ENCODE results near the gene AADAT. TPM values are rescaled to one million over a fixed set of nuclear protein-coding genes. Genes with fewer than 3 reads are reported as not detected.

The AADAT gene
- total RNA-seq, 1 donor from 2014 or later, result 24.2 TPM

GRCh38 chr4:170038769-170039168, 51.0 kb downstream of the AADAT start:
- Histone ChIP-seq H3K4me3 (no peak overlapping the region), H3K36me3 (no peaks in the 10 kb centered on the region), H3K9ac (no peak overlapping the region), H3K9me3 (ENCODE audit: low read depth) (no peaks in the 10 kb centered on the region), H3K27ac (no peak overlapping the region), H3K27me3 (no peaks in the 10 kb centered on the region), H3K4me1 (no peaks in the 10 kb centered on the region), H4K20me1 (ENCODE audit: low read depth) (no peaks in the 10 kb centered on the region), H3F3A (ENCODE audit: low read depth) (no peaks in the 10 kb centered on the region), H3K79me2 (ENCODE audit: low read depth) (no peaks in the 10 kb centered on the region), H2AFZ (replicated peaks) (no peak overlapping the region), H3K4me2 (no peak overlapping the region)
- no peak overlapping the region for H3K4me3 Mint-ChIP-seq
- H3K36me3 Mint-ChIP-seq, result no peaks in the 10 kb centered on the region
- no peaks in the 10 kb centered on the region for H3K9me3 Mint-ChIP-seq
- H3K4me1 Mint-ChIP-seq, result peaks cover 7% of the 10 kb centered on the region
- TF ChIP-seq EZH2phosphoT487 (IDR thresholded peaks at IDR 0.05), result no peak
- no peak for TF ChIP-seq CTCF (IDR thresholded peaks at IDR 0.05)
- TF ChIP-seq EZH2 (IDR thresholded peaks at IDR 0.05), result no peak
- no peak for DNase-seq (ENCODE audit: low spot score)
- H3K27me3 Mint-ChIP-seq (ENCODE audit: insufficient read depth, low read depth), result no peaks in the 10 kb centered on the region
- no peak overlapping the region for H3K27ac Mint-ChIP-seq

- no peak overlapping the region for H3K4me3 ChIP-seq
- TF ChIP-seq CTCF (IDR thresholded peaks at IDR 0.05) (no peak), EZH2 (IDR thresholded peaks at IDR 0.05) (no peak), EZH2phosphoT487 (IDR thresholded peaks at IDR 0.05) (no peak)
- H4K20me1 ChIP-seq (ENCODE audit: low read depth), result no peaks in the 10 kb centered on the region
- H3K79me2 ChIP-seq (ENCODE audit: low read depth), result no peaks in the 10 kb centered on the region
- H3K27ac ChIP-seq, result no peak overlapping the region
- no peaks in the 10 kb centered on the region for H3K9me3 ChIP-seq (ENCODE audit: low read depth)
- Mint-ChIP-seq H3K9me3 (no peaks in the 10 kb centered on the region), H3K36me3 (no peaks in the 10 kb centered on the region), H3K4me3 (no peak overlapping the region), H3K4me1 (peaks cover 8% of the 10 kb centered on the region), H3K27me3 (ENCODE audit: insufficient read depth, low read depth) (no peaks in the 10 kb centered on the region), H3K27ac (no peak overlapping the region)
- H3K4me1 ChIP-seq, result no peaks in the 10 kb centered on the region
- no peak overlapping the region for H3K4me2 ChIP-seq
- H2AFZ ChIP-seq (replicated peaks), result no peak overlapping the region
- no peak for DNase-seq (ENCODE audit: low spot score)
- H3K27me3 ChIP-seq, result no peaks in the 10 kb centered on the region
- no peaks in the 10 kb centered on the region for H3F3A ChIP-seq (ENCODE audit: low read depth)
- H3K36me3 ChIP-seq, result no peaks in the 10 kb centered on the region
- H3K9ac ChIP-seq, result no peak overlapping the region
Measured at GRCh38 chr4:170038232-170038631, 51.5 kb downstream of the AADAT start.

- no peaks in the 10 kb centered on the region for H3K27me3 ChIP-seq
- Mint-ChIP-seq H3K4me1 (peaks cover 8% of the 10 kb centered on the region), H3K27ac (no peak overlapping the region), H3K36me3 (no peaks in the 10 kb centered on the region), H3K9me3 (no peaks in the 10 kb centered on the region), H3K4me3 (no peak overlapping the region), H3K27me3 (ENCODE audit: insufficient read depth, low read depth) (peaks cover under 1% of the 10 kb centered on the region)
- TF ChIP-seq EZH2phosphoT487 (IDR thresholded peaks at IDR 0.05), result no peak
- TF ChIP-seq EZH2 (IDR thresholded peaks at IDR 0.05), result no peak
- no peak for TF ChIP-seq CTCF (IDR thresholded peaks at IDR 0.05)
- DNase-seq (ENCODE audit: low spot score), result no peak
- H3K79me2 ChIP-seq (ENCODE audit: low read depth), result no peaks in the 10 kb centered on the region
- H3F3A ChIP-seq (ENCODE audit: low read depth), result no peaks in the 10 kb centered on the region
- H3K9me3 ChIP-seq (ENCODE audit: low read depth), result no peaks in the 10 kb centered on the region
- H3K4me3 ChIP-seq, result no peak overlapping the region
- H3K9ac ChIP-seq, result no peak overlapping the region
- H3K4me1 ChIP-seq, result no peaks in the 10 kb centered on the region
- H3K36me3 ChIP-seq, result no peaks in the 10 kb centered on the region
- H3K4me2 ChIP-seq, result no peak overlapping the region
- no peak overlapping the region for H2AFZ ChIP-seq (replicated peaks)
- H4K20me1 ChIP-seq (ENCODE audit: low read depth), result no peaks in the 10 kb centered on the region
- H3K27ac ChIP-seq, result no peak overlapping the region
Measured at GRCh38 chr4:170037481-170037880, 52.3 kb downstream of the AADAT start.
